K562 (cell line): ENCODE data around the gene RNU6-9. TPM values are rescaled to one million over a fixed set of nuclear protein-coding genes. Genes with fewer than 3 reads are reported as not detected.

Experiments
- DNMT1 ChIP-seq: fragments of 450-650 bp; IDR thresholded peaks from 2 replicates; pipeline ENCODE4 v1.6.1; 2016; ENCODE audit warnings: antibody characterized with exemption, mild to moderate bottlenecking
- MECOM ChIP-seq: fragments of 250-450 bp; sonication (Bioruptor Pico); IDR thresholded peaks from 2 replicates; pipeline ENCODE4 v1.8.0; 2022; ENCODE audit warnings: inconsistent platforms
- MITF ChIP-seq: IDR thresholded peaks from 2 replicates; pipeline ENCODE4 v1.6.1; 2014; ENCODE audit warnings: antibody characterized with exemption
- MTA3 ChIP-seq: fragments of 450-650 bp; formaldehyde crosslinking; IDR thresholded peaks from 2 replicates; pipeline ENCODE4 v1.6.1; 2017; ENCODE audit warnings: mild to moderate bottlenecking, borderline replicate concordance
- TOE1 ChIP-seq, 2 experiments: fragments of 450-650 bp in 1 of 2; sonication (generic) in 1 of 2; formaldehyde crosslinking in 1 of 2; IDR thresholded peaks; 2 replicates each; pipeline versions ENCODE4 v1.7.1 to v1.8.0; 2016 to 2022; ENCODE audit warnings: borderline replicate concordance in 2 of 2, mild to moderate bottlenecking in 2 of 2, antibody characterized with exemption in 1 of 2, inconsistent platforms in 1 of 2, low read depth in 1 of 2, missing genetic modification reagents in 1 of 2, moderate library complexity in 1 of 2
- ZBTB33 ChIP-seq: sonication (generic); formaldehyde crosslinking; IDR thresholded peaks from 2 replicates; pipeline ENCODE4 v1.8.1; 2023; ENCODE audit warnings: mild to moderate bottlenecking, missing genetic modification reagents
- ZBTB40 ChIP-seq, 2 experiments: fragments of 450-650 bp in 1 of 2; sonication (generic) in 1 of 2; formaldehyde crosslinking in 1 of 2; IDR thresholded peaks; 2 replicates each; pipeline versions ENCODE4 v1.7.1 to v1.9.0; 2016 to 2022; ENCODE audit warnings: inconsistent platforms in 1 of 2, mild to moderate bottlenecking in 1 of 2, missing genetic modification reagents in 1 of 2
- ZBTB5 ChIP-seq: fragments of 450-650 bp; IDR thresholded peaks from 2 replicates; pipeline ENCODE4 v1.6.1; 2017; ENCODE audit warnings: antibody characterized with exemption
- ZNF175 ChIP-seq: fragments of 200-800 bp; sonication (Bioruptor generic); IDR thresholded peaks from 2 replicates; pipeline ENCODE4 v1.6.1; 2016; ENCODE audit warnings: low read depth, mild to moderate bottlenecking, missing genetic modification characterization, missing compliant biosample characterization
- ZNF445 ChIP-seq: fragments of 250-450 bp; sonication (Bioruptor Pico); IDR thresholded peaks from 2 replicates; pipeline ENCODE4 v1.4.0; 2020; ENCODE audit warnings: low read depth, mild to moderate bottlenecking, moderate library complexity
- ZNF561 ChIP-seq: fragments of 450-650 bp; formaldehyde crosslinking; conservative IDR thresholded peaks from 2 replicates; pipeline ENCODE4 v1.4.0; 2020; ENCODE audit warnings: mild to moderate bottlenecking, moderate library complexity
- ZNF695 ChIP-seq: fragments of 450-650 bp; formaldehyde crosslinking; IDR thresholded peaks from 2 replicates; pipeline ENCODE4 v1.4.0; 2020; ENCODE audit warnings: mild to moderate bottlenecking, moderate library complexity
- ZNF778 ChIP-seq: fragments of 450-650 bp; formaldehyde crosslinking; IDR thresholded peaks from 2 replicates; pipeline ENCODE4 v1.4.0; 2020; ENCODE audit warnings: mild to moderate bottlenecking, moderate library complexity
- polyA plus RNA-seq, 8 experiments: library from polyadenylated mRNA; depleted of rRNA in 4 of 8; stranded (reverse) in 5 of 8; unstranded in 3 of 8; fragments of >200 nt; fragmentation: Nextera tagmentation in 2 of 8; fragmentation: Illumina TruSeq in 1 of 8; extraction: Ambion mirVana in 2 of 8; extraction: Trizol in 1 of 8; gene quantifications; 2 replicates each; pipeline versions ENCODE4 v1.2.1 to v1.2.3, GENCODE V29; 2011 to 2014; ENCODE audit warnings: inconsistent platforms in 1 of 8, missing spikeins in 1 of 8
- total RNA-seq, 7 experiments: library from RNA; depleted of rRNA in 6 of 7; stranded (reverse); fragments of >200 nt in 6 of 7; fragmentation: Illumina TruSeq in 2 of 7; extraction: Trizol in 2 of 7; gene quantifications; 2 replicates each; pipeline versions ENCODE4 v1.2.1 to v1.2.3, GENCODE V29; 2011 to 2021; ENCODE audit warnings: low replicate concordance in 1 of 7

RNU6-9 gene
- total and polyA plus RNA-seq, 9 of the 15 experiments (the other 6 are each of a cell fraction or from before 2014, with no cell fraction given), result not detected

GRCh38 chr19:925087-925525 is 31.8 kb downstream of the RNU6-9 start (continued):
- TF ChIP-seq TOE1 (IDR thresholded peaks at IDR 0.05; ENCODE audit: borderline replicate concordance) (no peak), TOE1 (CRISPR knock-in tag; IDR thresholded peaks at IDR 0.05; ENCODE audit: borderline replicate concordance, low read depth) (no peak), MTA3 (no peak; the same call in 1 of the 2 replicates), ZNF778 (no peak), MITF (no peak), ZNF175 (CRISPR knock-in tag) (no peak), MECOM (CRISPR knock-in tag) (no peak), ZBTB5 (no peak), ZNF695 (CRISPR knock-in tag) (no peak), ZBTB33 (CRISPR knock-in tag) (0 out of 2 replicates have a peak, but pooled peaks have one; percentile 22), DNMT1 (no peak), ZBTB40 (IDR thresholded peaks at IDR 0.05) (no peak), ZBTB40 (CRISPR knock-in tag; IDR thresholded peaks at IDR 0.05) (0 out of 2 replicates have a peak, but pooled peaks have one; percentile 13), ZNF445 (no peak), ZNF561 (CRISPR knock-in tag) (no peak)
